NCI-H1436 treated with DMSO at 0.1 percent for 48 hours (cell line): ENCODE data around the gene OR52D1.

Experiments
- DNase-seq: peaks from one replicate; lab custom pipeline; 2025; lab: John Stamatoyannopoulos, UW

OR52D1 gene

GRCh38 chr11:5488385-5488784 lies at the start of gene OR52D1:
Gene OR52D1, plus strand, starts transcription at chr11:5488685. Its CDS starts 22 bp downstream, at chr11:5488707.
- DNase-seq: no peak

GRCh38 chr11:5441414-5441813 lies 47.1 kb upstream of the OR52D1 start, which contains the start of gene OR51I1:
Gene OR51I1, minus strand, starts transcription at chr11:5441514. Its CDS starts 0 bp downstream, at chr11:5441514.
- no peak for DNase-seq

GRCh38 chr11:5443835-5444393 lies 44.6 kb upstream of the OR52D1 start:
- DNase-seq: no peak

- no peak for DNase-seq
Measured at GRCh38 chr11:5449023-5449422, 39.5 kb upstream of the OR52D1 start, which contains the start of gene OR51I2. Gene OR51I2, plus strand, starts transcription at chr11:5449323. Its CDS starts 4,166 bp downstream, at chr11:5453489.

GRCh38 chr11:5449432-5449831 lies 39.1 kb upstream of the OR52D1 start:
- no peak for DNase-seq

- DNase-seq: no peak
Measured at GRCh38 chr11:5460983-5461621, 27.4 kb upstream of the OR52D1 start.

- no peak for DNase-seq
Measured at GRCh38 chr11:5467527-5467926, 21.0 kb upstream of the OR52D1 start.

GRCh38 chr11:5473921-5474320 lies 14.6 kb upstream of the OR52D1 start:
- no peak for DNase-seq

- no peak for DNase-seq
Measured at GRCh38 chr11:5476186-5476819, 12.2 kb upstream of the OR52D1 start.

- no peak for DNase-seq
Measured at GRCh38 chr11:5486003-5486402, 2.5 kb upstream of the OR52D1 start.

- DNase-seq: no peak
Measured at GRCh38 chr11:5486421-5486820, 2.1 kb upstream of the OR52D1 start.

GRCh38 chr11:5488798-5489399 lies 414 bp downstream of the OR52D1 start:
- no peak for DNase-seq

GRCh38 chr11:5489576-5490357 lies 1.3 kb downstream of the OR52D1 start:
- no peak for DNase-seq

GRCh38 chr11:5499671-5500070 lies 11.2 kb downstream of the OR52D1 start:
- no peak for DNase-seq

GRCh38 chr11:5500393-5500801 lies 11.9 kb downstream of the OR52D1 start:
- DNase-seq: no peak

GRCh38 chr11:5504403-5504921 lies 16.0 kb downstream of the OR52D1 start:
- DNase-seq: no peak

GRCh38 chr11:5505363-5506048 lies 17.0 kb downstream of the OR52D1 start:
- no peak for DNase-seq

GRCh38 chr11:5507177-5507932 lies 18.9 kb downstream of the OR52D1 start:
- DNase-seq: no peak

- no peak for DNase-seq
Measured at GRCh38 chr11:5507933-5508305, 19.4 kb downstream of the OR52D1 start.

GRCh38 chr11:5508605-5509004 lies 20.1 kb downstream of the OR52D1 start:
- no peak for DNase-seq

- no peak for DNase-seq
Measured at GRCh38 chr11:5509803-5510202, 21.3 kb downstream of the OR52D1 start, which contains the start of gene UBQLN3. Gene UBQLN3, minus strand, starts transcription at chr11:5509957. Its CDS starts 399 bp downstream, at chr11:5509558.
